NOMO-1 treated with DMSO at 0.1 percent for 48 hours (cell line): ENCODE measurements around the gene GLI1.

ENCODE experiments used
- DNase-seq: peaks from one replicate; lab custom pipeline; 2025; ENCODE audit not compliant: unreplicated experiment; lab: John Stamatoyannopoulos, UW

GLI1 gene

DNA sequence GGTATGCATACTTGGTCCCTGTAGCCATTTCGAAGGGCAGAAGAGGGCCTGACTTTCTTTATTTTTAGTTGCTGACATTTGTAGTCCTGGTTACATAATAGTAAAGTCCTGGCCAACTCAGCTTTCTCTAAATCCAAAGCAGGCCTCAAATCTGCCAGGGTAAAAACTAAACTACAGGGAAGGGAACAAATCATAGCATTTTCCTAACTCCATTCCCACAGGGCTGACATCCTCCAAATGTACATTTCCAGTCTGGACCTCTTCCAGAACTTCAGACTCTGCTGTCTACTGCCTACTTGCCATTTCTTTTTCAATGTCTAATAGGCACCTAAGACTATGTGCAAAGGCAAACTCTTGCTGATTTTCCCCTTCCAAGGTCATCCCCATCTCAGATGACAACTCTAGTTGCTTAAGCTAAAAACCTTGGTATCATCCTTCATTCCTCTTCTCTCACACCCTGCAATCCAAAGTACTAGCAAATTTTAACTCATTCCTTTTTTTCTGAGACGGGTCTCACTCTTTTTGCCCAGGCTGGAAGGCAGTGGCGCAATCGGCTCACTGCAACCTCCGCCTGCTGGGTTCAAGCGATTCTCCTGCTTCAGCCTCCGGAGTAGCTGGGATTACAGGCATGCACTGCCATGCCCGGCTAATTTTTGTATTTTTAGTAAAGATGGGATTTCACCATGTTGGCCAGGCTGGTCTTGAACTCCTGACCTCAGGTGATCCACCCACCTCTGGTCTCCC is 58.8 kb downstream of the GLI1 start:
- no peak for DNase-seq

- DNase-seq: no peak
Observed at GRCh38 chr12:57518920-57519795, 59.6 kb downstream of the GLI1 start.

- DNase-seq: peak; percentile 35
Observed at GRCh38 chr12:57519796-57520052, 60.1 kb downstream of the GLI1 start.

GRCh38 chr12:57520053-57520818 is 60.7 kb downstream of the GLI1 start, which contains the start of gene DDIT3:
Gene DDIT3, minus strand, starts transcription at chr12:57520514. Its CDS starts 3,108 bp downstream, at chr12:57517406.
- peak; percentile 99 for DNase-seq

GRCh38 chr12:57521525-57522010 is 62.0 kb downstream of the GLI1 start:
- no peak for DNase-seq
